A204.1 (cell line): ENCODE data around the gene SERPINH1.

Source experiments
- FAIRE-seq: peaks from 2 replicates; lab custom pipeline; 2012; peaks lifted over from hg19 to GRCh38; lab: Jason Lieb, UNC

Gene SERPINH1

DNA sequence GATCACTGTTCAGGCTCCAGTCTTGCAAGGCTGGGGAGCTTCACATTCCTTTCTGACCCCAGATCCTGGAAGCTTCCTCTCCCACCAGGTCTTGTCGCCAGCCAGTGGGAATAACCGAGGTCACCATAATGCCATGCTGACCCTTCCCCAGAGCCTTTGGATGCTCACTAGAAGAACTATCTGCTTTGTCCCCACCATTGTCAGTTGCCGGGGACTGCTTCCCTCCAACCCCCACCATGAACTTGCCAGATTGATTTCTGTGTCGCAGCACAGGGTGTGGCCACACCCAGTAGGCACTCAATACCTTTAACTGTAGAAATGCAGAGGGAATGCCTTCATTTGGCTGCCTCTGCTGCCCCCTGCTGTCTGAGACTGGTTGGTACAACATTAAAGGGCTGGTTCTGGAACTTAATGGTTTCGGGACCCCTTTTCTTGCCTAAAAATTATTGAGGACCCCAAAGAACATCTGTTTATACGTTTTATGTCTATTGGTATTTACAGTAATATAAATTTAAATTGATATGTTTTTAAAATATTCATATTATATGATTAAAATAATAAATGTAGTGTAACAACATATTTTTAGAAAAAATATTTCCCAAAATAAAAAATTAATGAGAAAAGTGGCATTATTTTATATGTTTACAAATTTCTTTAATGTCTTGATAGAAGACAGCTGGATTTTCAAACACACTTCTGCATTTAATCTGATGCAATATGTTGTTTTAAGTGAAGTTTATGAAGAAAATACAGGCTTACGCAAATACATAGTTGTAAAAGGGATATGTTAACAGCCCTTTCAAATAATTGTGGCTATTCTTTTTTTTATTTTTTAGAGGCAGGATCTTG lies 29.6 kb upstream of the SERPINH1 start:
- peak; percentile 71 for FAIRE-seq

DNA sequence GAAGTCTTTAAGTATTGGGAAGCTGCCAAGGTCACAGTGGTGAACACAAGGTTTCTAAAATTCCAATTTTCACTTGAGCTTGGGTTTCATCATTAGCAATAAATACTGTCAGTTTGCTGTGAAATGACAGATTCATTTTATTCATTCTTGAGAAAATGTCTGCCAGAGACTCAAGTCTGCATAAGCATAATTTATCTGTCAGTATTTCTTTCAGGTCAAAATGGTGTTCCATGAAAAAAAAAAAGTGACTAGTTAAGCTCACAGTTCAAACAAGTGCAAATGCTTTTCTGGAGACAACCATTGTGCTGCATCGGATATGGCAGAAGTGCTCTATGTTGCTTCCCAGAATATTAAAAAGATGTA lies 28.2 kb upstream of the SERPINH1 start:
- no peak for FAIRE-seq

DNA sequence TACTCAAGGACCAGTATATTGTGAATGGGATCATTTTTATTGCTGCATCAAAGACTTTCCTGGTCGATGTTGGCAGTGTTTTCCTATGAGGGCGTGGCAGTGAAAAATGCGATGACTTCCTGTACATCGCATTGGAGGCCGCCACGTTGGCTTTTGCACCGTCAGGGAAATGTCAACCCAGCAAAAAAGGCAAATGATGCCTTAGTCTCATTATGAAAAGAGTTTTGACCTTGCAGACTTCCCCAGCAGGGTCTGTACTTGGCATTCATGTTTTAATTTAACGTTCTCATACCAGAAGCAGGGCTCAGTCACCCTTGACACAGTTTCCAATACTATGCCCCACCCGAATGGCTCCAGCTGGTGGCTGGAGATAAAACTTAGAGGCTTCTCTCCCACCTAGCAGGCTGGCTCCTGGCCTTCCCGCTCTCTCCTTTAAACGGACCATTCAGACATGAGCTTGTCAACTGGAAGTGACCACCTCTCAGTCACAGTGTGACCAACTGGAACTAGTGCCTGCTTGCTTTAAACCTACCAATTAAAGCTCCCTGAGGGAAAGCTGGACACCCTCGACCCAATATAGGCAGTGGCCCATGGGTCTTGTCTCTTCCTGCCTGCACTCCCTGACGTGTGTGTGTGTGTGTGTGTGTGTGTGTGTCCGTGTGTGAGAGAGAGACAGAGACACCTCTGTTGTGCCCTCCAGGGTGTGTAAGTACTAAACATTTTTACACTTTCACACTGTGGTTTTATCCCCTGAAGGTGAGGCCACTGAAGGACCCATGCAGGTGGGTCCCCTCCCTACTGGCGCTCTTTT lies 27.6 kb upstream of the SERPINH1 start:
- no peak for FAIRE-seq

DNA sequence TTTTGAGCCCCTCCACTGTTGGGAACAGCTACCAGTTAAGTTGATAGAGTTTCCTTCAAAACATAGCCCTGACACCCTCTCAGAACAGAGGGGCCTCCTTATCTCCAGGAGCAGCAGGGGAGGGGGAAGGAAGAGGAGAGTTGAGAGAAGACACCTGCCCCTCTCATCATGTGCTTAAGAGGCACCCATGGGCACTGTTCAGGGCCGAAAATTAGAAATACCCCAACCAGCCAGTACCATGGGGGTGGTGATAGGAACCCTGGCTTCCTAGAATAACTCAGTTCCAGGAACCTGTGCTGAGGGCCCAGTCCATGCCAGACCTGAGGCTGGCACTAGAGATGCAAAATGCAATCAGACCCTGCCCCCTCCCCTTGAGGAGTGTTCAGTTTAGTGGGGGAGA lies 27.0 kb upstream of the SERPINH1 start:
- no peak for FAIRE-seq

DNA sequence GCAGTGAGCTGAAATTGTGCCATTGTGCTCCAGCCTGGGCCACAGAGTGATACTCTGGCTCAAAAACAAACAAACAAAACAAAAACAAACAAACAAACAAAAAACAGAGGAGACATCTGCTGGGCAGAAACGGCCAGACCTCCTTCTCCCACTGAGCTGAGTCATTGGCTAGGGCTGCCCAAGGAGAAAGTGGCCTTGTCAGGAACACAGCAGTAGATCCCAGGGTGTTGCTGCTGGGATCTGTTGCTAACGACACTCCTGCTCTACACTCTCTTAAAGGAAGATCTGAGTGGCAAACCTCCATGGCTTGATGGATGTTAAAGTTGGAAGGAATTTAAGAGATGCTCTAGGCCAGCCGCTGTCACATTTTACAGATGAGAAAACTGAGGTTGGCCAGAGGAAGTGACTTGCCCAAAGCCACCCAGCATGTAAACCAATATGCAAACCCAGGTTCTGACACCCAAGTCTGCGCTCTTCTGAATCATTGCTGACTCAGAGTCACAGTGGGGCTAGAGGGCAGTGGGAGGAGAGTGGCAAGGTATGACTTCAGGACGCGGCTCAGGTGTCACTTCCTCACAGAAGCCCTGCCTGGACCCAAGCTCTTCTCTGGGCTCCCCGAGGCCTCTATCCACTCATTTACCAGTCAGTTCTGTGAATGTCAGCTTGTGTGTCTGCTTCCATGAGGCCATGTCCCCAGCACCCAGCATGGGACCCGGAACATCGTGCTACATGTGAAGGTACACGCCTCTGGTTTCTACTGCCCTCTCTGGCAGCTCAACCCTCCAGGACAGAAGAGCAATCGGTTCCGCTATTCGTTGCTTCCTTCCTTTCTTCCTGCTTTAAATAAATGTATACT lies 25.0 kb upstream of the SERPINH1 start:
- no peak for FAIRE-seq

DNA sequence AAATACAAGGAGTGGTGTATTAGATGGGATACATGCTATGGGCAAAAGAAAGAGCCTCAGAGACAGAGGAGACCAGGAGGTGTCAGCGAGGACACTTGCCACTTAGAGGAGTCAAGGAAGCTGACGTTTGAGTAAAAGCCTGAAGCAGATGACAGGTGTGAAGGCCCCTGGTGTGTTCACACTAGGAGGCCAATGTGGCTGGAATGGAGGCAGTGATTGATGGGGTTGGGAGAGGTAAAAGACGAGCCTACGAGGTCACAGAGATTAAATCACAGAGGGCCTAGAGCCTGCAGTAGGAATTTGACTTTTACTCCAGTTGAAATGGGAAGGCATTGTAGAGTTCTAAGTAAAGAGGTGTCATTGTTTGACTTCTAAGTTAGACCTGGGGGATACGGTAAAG lies 24.3 kb upstream of the SERPINH1 start:
- no peak for FAIRE-seq

DNA sequence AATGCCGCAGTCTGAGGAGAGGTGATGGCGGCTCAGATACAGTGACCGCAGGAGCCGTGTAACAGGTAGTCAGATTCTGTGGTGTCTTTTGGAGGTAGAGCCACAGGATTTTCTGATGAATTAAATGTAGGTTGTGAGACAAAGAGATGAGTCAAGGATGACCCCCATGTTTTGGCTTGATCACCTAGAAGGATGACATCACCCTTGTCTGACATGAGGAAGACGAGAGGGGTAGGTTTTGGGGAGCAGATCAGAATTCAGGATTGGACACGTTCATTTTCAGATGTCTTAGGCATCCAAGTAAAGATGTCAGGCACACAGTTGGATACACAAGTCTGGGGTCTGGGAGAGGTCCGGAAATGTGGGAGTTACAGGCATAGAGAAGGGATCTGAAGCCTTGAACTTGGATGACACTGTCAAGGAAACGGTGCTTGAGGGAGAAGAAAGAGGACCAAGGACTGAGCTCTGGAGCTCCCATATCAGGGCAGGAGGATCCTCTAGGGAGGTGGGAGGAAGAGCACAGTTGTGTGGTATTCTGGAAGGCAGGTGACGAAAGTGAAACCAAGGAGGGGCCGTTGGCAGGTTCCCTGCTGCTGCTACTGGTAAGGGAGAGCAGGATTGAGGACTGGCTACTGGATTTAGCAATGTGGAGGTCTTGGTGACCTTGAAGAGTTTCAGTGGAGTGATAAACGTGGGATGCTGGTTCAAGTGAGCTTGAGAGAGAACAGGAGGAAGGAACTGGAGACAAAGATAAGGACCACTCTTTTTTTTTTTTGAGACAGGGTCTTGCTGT lies 23.7 kb upstream of the SERPINH1 start:
- FAIRE-seq: no peak

DNA sequence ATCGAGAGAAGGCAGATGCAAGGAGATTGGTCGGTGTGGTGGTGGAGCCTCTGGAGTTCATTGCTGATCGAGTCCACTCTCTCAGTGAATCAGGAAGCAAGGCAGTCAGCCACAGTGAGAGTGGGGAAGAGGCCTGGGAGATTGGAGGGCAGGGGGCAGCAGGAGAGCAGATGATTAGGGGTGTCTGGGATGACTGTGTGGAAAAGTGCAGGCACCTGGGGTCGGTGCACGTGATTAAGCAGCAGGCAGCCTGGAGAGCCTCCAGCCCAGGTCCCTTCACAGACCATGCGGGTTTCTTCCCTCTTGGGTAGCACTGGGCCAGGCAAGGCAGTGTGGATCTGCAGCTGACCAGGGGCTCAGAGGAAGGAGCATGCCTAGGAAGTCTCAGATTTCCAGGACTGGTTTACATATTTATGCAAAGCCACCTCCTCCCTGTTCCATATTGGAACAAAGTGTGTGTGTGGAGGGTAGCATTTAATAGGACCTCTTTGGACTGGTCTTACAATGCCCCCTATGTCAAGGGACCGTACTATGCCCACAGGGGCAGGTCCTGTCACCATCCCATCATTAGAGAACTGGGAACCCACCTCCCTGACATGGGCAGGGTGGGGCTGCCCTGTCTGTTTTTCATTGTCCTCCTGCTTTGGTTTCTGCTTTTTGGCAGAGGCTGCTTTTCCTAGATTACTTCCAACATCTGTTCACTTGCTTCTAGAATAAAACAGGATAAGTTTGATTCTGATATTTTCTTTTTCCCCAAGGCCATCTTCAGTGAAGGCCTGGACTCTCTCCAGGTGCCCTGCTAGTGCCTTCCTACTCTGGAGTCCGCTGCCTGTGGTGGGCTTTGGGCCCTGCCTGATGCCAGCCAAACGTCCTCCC lies 22.4 kb upstream of the SERPINH1 start:
- FAIRE-seq: no peak

DNA sequence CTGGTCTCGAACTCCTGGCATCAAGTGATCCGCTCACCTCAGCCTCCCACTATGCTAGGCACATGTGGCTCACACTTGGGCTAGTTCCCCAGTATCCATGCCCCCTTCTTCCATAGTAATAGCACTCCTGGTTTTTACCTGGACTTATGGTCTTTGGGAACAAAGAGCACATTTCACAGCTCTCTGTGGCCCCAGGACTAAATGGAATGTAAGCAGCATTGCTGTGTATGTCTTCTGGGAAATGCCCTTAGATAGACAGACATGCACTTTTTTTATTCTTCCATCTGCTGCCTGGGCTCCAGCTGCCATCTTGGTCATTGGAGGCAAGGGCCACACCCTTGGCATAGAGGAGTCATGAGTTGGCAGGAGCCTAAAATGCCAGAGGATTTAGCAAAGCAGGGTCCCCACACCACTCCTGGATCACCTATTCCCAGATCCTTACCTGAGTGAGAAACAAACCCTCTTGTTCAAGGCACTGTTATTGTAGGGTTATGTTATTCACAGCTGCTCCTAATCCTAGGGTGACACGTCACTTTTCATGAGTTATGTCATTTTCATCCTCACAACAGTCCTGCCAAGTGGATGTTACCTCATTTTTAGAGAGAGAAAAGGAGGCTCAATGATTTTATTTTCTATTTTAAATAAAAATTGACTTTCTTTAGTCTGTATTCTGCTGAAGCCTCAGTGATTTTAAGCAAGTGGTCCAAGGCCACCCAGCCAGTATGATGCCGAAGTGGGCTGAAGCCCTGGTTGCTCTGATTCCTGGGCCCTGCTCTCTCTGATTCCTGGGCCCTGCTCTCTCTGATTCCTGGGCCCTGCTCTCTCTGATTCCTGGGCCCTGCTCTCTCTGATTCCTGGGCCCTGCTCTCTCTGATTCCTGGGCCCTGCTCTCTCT lies 20.6 kb upstream of the SERPINH1 start:
- FAIRE-seq: no peak

DNA sequence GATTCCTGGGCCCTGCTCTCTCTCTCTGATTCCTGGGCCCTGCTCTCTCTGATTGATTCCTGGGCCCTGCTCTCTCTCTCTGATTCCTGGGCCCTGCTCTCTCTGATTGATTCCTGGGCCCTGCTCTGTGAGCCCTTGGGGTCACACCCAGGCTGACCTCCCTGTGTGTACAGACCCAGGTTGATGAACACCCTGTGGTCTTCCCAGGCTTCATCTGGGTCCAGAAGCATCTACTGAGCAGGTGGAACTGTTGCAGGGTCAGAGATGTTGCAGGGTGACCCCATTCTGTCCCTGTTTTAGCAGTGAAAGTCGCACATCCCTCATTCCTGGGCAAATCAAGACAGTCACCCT lies 20.0 kb upstream of the SERPINH1 start:
- no peak for FAIRE-seq

DNA sequence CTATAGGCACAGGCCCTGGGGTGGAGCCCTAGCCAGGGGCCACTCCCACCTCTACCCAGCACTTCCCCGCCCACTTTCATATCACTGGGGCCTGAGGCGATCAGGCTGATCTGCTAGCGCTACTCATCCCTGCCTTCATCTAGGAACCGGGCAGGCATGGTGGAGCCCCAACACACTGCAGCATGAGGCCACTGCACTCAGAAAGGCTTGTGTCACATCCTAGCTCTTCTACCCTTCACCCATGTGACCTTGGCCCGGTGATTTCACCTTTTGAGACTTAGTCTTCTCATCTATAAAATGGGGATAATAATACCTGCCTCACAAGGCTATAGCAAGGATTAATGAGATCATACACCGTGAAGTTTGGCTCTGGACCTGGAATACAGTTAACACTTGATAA lies 18.2 kb upstream of the SERPINH1 start:
- no peak for FAIRE-seq

DNA sequence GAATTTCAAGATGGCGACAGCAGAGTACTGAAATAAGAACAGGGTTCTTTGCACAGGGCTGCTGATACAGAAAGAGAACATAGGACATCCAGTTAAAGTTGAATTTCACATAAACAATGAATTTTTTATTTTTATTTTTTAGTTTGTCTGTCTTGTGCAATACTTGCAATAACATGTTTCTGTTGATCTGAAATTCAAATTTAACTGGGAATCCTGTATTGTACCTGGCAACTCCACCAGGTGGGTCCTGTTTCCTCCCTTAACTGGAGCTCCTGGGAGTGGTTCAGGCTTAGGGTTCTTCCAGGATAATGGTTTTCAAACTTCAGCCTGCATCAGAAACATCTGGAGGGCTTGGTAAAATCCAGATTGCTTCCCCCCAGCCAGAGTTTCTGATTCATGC lies 14.9 kb upstream of the SERPINH1 start:
- FAIRE-seq: no peak

DNA sequence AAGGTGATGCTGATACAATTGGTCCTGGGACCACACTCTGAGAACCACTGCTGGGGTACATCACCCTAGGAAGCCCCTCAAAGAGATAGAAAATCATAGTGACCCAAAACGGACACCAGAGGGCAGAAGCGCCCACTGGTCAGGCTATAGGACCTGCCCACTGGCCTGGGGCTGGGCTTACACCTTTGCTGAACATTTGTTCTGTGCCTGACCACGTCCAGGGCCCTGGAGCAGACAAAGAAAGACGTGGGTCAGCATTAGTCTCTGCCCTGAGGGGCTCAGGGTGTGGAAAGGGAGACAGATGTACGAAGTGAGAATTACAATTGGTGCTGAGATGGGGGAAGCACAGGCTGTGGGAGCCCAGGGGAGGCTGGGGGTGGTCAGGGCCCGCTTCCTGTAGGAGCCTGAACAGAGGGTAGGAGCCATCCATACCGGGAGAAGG lies 14.4 kb upstream of the SERPINH1 start:
- FAIRE-seq: no peak

DNA sequence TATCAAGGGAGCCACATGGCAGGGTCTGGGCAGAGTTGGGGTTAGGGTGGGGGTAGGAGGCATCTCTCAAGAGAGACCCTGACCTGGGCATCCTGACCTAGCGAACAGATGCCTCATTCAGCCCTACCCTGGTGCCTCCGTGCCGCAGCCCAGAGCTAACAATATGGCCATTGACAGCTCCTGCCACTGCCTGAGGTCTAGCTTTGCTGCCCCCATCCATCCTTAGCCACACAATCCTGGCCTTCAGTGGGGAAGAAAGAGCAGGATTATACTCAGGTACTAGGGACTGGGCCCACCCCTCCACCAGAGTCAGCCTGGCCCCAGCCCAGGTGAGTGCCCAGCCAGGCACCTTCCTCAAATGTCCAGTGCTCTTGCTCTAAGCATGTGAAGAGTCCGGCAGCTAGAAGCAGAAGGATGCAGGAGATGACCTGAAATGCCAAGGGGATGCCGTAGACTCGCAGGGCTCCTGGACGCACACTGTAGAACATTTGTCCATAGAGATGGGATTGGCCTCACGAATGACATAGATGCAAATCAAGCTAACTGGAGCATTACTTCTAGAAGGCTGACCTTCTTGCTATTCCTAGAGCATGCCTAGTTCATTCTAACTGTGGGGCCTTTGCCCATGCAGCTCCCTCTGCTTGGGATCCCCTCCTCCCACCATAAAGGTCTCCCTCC lies 13.3 kb upstream of the SERPINH1 start:
- no peak for FAIRE-seq

DNA sequence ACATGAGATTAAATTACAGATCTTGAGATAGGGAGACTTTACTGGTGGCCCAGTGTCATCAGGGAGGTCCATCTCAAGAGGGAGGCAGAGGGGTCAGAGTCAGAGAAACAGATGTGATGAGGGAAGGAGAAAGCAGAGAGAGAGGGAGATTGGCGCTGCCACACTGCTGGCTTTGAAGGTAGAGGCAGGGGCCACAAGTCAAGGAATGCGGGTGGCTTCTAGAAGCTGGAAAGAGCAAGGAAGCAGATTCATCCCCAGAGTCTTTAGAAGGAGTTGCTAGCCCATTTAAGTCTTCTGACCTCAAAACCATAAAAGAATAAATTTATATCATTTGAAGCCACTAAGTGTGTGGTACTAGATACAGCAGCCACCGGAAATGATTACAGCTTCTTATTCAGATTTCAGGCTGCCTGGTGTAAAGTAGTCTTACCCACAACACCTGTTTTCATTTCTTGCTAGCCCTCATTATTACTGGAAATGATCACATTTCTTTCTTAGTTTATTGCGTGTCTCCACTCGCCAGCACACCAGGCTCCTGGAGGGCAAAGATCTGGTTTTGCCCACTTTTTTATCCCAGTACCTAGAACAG lies 12.6 kb upstream of the SERPINH1 start:
- FAIRE-seq: no peak

DNA sequence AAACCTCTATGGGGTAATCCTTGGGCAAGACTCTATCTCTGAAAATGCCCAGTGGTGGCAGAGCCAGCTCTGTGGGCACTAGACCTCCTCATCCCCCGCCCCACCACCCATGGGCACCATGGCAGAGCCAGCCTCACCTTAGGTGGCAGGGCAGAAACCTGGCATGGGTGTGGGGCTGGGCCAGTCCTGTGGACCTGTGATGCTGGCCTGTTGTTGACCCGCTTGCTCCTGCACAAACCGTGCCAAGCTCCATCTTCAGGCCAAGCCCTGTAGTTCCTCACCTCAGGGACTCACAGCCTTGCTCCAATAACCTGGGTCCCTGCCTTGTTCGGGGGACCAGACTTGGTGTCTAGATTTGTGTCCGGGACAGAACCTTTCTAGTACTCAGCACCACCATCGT lies 8.9 kb upstream of the SERPINH1 start:
- FAIRE-seq: no peak

DNA sequence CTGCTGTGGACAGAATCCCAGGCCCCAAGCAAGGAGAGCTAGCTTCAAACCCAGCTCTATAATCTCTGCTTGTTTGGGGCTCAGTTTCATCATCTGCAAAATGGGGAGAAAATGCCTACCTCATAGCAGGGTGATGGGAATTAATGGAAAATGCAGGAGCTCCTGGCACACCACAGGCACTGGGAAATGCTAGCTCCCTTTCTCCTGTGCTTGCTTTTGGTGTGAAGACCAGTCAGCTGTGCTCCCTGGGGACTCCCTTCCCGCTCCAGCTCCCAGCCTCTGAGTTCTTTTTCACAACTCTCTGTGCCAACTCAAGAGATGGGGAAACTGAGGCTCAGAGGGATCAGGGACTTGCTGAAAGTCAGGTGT lies 8.2 kb upstream of the SERPINH1 start:
- no peak for FAIRE-seq

DNA sequence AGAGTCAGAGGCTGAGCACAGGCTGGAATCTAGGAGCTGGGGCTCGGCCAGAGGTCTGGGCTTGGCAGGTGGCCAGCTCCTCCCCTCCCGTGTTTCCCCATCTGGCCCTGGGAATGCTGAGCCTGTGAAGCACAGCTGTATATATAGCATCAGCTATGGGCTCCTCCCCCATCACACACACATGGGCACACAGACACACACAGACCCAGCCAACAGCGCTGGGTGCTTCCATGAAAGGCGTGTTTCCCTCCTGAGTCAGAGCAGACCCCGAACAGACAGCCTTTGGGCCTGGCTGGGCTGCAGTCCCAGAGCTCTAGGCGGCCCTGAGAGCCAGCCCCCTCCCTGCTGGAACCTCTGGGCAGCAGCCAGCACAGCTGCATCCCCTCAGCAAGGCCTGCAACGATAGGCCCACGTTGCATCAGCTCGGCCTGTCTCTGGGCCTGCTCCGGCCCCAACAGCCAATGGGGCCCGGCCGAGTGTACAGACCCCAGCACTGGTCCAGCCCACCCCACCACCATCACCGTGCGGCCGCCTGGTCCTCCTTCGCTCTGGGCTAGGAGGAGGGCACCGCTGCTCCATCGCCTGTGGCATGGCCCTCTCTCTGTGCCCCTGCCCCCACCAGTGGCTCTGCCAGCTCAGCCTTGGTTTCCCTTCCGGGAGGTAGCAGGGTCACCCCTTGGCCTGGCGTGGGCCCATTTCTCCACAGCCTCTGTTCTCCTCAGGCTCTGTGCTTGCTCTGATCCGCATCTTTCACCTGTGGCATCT lies 7.6 kb upstream of the SERPINH1 start:
- FAIRE-seq: no peak
